ENCODE measurements around the gene RAB35.
"Not testable (repeated sequence)": the region's sequence is repeated elsewhere in the genome, so short reads cannot be mapped to it uniquely, and the experiment has no call there.

The RAB35 gene

DNA sequence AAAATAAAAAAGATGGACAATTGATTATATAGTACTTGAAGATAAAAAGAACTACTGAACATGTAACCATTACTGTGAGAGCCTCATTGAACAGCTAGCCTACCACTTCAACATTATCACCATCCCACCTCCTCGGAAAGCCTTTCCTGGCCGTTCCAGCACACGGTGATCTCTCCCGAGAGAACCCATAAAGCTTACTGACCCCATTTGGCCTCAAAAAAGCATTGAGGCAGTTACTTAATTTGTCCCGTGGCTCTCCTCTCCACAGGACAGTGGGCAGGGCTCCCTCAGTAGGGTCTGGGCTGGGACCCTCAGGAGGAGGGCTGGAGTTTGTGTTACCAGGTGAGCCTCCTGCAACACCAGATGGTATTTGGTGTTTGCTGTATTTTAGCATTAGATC lies 55.8 kb downstream of the RAB35 start:
- DNase-seq (ENCODE audit: low read depth): no peak

DNA sequence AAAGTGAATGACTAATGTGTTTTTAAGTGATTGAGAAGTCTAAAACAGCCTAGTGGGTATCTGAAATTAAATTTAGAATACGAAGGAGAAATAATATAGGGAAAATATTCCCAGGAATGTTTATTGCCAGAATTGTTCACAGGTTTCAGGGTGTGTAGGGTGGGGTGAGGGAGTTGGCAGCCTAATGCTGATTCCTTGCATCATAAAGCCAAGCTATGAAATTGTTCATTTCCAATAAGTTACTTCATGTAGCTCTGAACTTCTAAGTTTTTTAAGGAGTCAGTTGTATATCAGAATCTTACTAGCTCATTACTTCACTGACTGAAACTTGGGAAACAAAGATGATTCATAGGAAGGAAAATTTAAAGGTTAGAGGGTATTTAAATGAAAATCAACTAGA lies 56.4 kb downstream of the RAB35 start:
- DNase-seq (ENCODE audit: low read depth): no peak

- DNase-seq (ENCODE audit: low read depth): no peak
These were observed 59.8 kb downstream of the RAB35 start for GRCh38 chr12:120056739-120057138.

DNA sequence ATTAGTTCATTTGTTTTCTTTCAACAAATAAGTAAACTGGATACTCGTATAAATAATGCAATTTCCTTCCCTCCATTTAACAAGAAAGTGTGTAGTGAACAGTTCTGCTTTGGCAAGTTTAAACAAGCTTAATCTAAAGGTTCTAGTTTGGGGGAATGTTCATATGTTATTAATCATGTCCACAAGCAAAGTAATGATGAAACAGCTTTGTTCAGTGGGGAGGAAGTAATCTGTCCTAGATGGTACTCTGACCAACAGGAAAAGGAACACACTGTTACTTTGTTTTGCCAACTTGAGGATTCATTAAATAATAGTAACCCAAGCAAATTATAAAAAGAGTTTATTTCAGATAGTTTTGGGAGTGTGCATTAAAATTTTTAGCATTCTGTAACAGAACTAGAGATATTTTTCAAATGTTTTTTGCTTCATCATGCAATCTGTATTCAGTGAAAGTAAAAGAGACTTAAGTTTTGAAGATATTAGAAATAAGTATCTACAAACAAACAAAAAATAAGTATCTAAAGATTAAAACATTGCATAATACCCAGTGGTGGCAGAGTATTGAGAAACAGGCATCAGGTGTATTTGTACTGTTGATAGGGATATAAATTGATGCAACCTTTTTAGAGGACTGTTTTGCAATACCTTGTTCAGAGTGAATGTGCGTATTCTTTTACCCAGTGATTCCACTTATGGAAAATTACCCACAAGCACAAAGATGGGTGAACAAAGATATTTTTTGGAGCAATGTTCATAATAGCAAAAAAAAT lies 61.1 kb downstream of the RAB35 start:
- DNase-seq (ENCODE audit: low read depth): no peak

GRCh38 chr12:120054293-120054692 lies 62.3 kb downstream of the RAB35 start:
- DNase-seq (ENCODE audit: low read depth): no peak

GRCh38 chr12:120051535-120051934 lies 65.0 kb downstream of the RAB35 start:
- no peak for DNase-seq (ENCODE audit: low read depth)

GRCh38 chr12:120049426-120049825 lies 67.1 kb downstream of the RAB35 start:
- no peak for DNase-seq (ENCODE audit: low read depth)

DNA sequence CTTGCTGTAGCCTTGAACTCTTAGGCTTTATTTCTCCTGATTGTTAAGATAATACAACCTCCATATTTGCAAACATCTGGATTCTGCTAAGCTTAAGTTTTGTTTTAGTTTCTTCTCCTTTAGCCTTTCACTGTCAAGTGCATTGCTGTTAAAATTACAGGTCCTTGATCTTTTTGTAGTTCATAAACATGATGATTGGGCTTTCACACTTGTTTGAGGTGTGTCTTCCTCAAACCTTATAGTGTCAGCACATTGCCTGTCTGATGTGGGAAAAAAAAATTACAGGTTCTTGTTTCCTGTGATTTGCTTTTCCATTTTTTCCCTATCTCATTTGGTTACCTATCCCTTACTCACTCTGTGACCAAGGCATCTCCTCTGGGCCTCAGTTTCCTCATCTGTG lies 68.3 kb downstream of the RAB35 start:
- DNase-seq (ENCODE audit: low read depth): no peak

GRCh38 chr12:120047072-120047471 lies 69.5 kb downstream of the RAB35 start:
- no peak for DNase-seq (ENCODE audit: low read depth)

DNA sequence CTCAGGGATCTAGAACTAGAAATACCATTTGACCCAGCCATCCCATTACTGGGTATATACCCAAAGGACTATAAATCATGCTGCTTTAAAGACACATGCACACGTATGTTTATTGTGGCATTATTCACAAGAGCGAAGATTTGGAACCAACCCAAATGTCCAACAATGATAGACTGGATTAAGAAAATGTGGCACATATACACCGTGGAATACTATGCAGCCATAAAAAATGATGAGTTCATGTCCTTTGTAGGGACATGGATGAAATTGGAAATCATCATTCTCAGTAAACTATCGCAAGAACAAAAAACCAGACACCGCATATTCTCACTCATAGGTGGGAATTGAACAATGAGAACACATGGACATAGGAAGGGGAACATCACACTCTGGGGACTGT lies 71.2 kb downstream of the RAB35 start:
- not testable (repeated sequence) for DNase-seq (ENCODE audit: low read depth)

All from T-helper 22 cell (primary cell).